Breast epithelium (tissue), 3 donors: ENCODE data around the gene GPR153.

Source experiments
- CTCF ChIP-seq, 3 donors: fragments of 450-650 bp; IDR thresholded peaks; one replicate each; pipeline ENCODE4 v1.5.1; 2016 to 2017; ENCODE audit warnings: antibody characterized with exemption in 3 of 3, mild to moderate bottlenecking in 3 of 3, moderate library complexity in 3 of 3
- POLR2A ChIP-seq: fragments of 450-650 bp; IDR thresholded peaks from one replicate; pipeline ENCODE4 v1.6.1; 2016; ENCODE audit warnings: antibody characterized with exemption, mild to moderate bottlenecking, moderate library complexity

GRCh38 chr1:6208723-6209660, 51.9 kb downstream of the GPR153 start:
- peak in 2 of 3 donors; percentile 47 to 56 for TF ChIP-seq CTCF (IDR thresholded peaks at IDR 0.05)
- TF ChIP-seq POLR2A, result no peak
